ENCODE results near the gene GRK1.
A peak's percentile ranks its signal among the peaks of the same experiment; 100 is the strongest.
"Not testable (repeated sequence)": the region's sequence is repeated elsewhere in the genome, so short reads cannot be mapped to it uniquely, and the experiment has no call there.

GRK1 gene

GRCh38 chr13:113745500-113746142 lies 78.6 kb downstream of the GRK1 start:
- DNase-seq, result not testable (repeated sequence)

GRCh38 chr13:113746143-113746525 lies 79.1 kb downstream of the GRK1 start:
- no peak for DNase-seq

GRCh38 chr13:113746671-113747070 lies 79.7 kb downstream of the GRK1 start:
- DNase-seq, result no peak

DNA sequence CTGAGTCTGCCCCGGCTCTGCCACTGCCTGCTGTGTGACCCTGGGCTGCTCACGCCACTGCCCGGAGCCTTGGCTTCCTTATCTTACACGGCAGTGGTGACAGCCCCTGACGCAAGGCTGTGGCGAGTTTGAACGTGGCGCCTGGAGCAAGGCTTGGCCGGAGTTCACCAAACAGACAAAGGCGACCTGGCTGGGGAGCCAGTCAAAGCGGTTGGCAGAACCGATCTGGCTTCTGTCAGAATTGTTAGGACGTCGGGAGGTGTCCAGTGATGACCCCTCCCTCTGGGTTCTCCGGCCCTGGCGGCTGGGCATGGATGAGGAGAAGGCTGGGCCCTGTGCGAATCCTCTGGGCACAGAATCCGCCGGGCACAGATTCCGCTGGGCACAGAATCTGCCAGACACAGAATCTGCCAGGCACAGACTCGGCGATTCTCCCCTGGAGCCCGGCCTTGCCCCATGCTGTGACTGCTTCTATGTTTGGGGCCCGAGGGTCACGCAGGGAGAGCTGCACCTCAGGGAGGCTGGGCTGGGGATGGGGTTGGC lies 80.3 kb downstream of the GRK1 start:
- DNase-seq, result no peak

DNA sequence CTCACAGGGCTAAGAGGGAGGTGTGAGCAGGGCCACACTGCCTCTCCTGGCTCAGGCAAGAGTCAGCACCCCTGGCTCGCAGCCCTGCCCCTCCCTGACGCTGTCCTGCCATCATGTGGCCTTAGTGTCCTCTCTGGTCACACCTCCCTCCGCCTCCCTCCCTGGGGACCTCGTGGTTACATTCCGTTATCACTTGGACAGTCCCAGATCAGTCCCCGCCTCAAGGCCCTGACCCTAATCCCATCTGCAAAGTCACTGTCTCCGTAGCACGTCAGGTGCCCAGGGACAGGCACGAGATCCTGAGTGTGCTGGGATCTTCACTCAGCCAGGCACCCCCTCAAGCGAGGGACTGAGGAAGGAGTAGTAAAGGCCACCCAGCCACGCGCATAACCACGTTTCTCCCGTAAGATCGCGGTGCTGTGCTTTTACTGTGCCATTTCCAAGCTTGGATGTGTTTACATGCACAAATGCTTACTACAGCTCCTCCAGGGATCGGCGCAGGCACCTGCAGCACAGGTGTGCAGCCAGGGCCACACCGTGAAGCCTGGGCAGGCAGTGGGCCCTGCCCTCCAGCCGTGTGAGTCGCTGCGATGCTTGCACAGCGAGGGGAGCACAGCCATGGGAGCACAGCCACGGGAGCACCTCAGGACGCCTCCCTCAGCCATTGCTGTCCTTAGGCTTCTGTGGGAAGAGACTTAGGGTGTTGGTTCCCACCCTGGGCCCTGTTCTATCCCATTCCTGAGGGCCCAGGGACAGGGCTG lies 81.3 kb downstream of the GRK1 start:
- DNase-seq, result no peak

GRCh38 chr13:113748862-113749451 lies 81.9 kb downstream of the GRK1 start:
- DNase-seq, result no peak

DNA sequence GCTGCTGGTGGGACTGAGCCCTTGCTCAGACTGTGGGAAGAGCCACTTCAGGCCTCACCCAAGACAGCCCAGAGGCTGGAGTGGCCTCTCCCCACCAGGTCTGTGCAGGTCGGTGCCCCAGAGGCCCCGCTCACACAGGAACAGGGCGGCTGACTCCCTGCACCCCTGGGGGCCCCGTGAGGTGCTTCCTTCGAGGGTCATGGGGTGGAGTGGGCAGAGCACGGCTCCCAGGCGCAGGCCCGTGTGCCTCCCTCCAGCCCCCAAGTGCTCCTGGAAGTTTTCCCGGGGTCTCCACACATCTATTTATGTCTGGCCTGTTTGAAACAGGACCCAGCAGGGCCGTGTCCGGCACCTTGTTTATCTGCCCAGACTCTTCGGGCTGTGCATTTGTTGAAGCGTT lies 82.5 kb downstream of the GRK1 start:
- DNase-seq, result no peak

- DNase-seq, result no peak
Measured at GRCh38 chr13:113749967-113750366, 82.9 kb downstream of the GRK1 start.

GRCh38 chr13:113750554-113751399 lies 83.8 kb downstream of the GRK1 start:
- DNase-seq, result no peak

GRCh38 chr13:113751491-113751890 lies 84.5 kb downstream of the GRK1 start:
- no peak for DNase-seq

GRCh38 chr13:113752211-113752986 lies 85.4 kb downstream of the GRK1 start:
- DNase-seq, result not testable (repeated sequence)

DNA sequence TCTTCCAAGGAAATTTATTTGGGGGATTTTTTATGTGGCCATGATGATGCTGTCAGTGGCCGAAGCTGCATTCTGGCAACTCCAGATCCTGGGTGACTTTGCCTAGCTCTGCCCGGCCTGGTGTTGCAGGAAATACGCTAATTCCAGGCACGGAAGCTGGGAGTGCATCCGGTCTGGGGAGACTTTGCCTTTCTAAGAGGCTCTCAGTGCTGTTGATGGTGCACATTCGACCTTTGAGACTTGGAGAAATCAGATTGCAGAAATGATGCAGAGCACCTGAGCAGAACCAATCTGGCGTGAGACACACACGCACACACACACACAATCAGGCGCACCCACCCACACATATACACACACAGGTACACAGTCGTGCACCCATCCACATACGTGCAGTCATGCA lies 86.2 kb downstream of the GRK1 start:
- no peak for DNase-seq

- DNase-seq, result no peak
Measured at GRCh38 chr13:113754242-113754641, 87.2 kb downstream of the GRK1 start.

DNA sequence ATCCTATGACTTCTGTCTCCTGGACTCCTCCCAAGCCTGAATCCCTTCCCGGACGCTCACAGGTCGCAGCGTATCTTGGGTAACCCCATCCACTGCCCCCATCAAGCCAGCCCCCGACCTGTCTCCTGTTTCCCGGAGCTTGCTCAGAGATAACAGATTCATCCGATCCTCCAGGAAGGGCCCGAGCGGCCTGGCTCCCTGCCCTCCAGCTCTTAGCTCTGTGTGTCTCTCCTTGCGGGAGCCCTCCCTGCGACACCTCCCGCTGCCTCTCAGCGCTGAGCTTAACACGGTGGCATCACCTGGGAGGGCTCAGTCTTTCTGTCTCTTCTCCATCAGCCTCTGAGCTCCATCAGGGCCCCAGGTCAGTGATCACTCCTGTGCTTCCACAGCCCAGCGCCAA lies 87.7 kb downstream of the GRK1 start:
- no peak for DNase-seq

- DNase-seq, result no peak
Measured at GRCh38 chr13:113756441-113757097, 89.5 kb downstream of the GRK1 start.

DNA sequence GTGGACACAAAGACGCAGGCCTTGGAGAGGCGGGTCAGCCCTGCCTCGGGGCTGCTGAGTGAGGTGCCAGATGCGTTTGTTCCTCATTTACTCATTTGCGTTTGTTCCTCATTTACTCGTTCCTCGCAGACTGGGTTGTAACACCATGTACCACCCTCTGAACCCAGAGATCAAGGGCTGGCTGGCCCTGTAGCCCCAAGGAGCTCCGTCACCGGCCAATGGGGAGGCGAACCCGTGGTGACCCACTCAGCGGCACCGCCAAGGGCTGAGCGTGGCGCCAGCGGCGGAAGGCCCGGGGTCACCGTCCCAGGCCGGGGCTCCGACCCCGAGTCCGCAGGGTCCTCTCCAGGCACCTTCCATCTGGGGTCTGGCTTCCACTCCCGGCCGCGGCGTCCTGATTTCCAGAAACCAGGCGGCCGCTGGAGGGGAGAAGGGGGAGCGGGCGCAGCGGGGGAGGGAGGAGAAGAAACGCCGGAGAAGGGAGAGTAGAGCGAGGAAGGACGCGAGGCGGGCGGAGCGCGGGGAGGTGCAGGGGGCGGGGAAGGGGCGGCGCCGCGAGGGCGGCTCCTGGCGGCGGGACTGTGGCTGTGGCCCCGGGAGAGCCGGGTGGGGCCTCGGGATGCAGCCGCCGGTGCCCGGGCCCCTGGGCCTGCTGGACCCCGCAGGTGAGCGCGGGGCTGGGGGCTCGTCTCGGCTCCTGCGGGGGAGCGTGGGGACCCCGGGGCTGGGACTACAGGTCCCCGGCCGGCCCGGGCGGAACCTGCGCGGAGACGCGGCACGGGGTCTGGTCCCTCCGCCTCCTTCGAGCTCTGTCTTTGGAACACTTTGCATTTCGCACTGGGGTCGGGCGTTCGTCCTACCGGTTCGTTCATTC lies 91.9 kb downstream of the GRK1 start, which contains the start of gene TMEM255B:
TMEM255B (plus strand) TSS at position 576 of the 874 bp plus-strand sequence; CDS start at position 620, 44 bp downstream.
- DNase-seq, result peak; percentile 81

- no peak for DNase-seq
Measured at GRCh38 chr13:113759525-113760137, 92.6 kb downstream of the GRK1 start.

- DNase-seq, result no peak
Measured at GRCh38 chr13:113761136-113761535, 94.1 kb downstream of the GRK1 start.

GRCh38 chr13:113762075-113762474 lies 95.1 kb downstream of the GRK1 start:
- DNase-seq, result no peak

DNA sequence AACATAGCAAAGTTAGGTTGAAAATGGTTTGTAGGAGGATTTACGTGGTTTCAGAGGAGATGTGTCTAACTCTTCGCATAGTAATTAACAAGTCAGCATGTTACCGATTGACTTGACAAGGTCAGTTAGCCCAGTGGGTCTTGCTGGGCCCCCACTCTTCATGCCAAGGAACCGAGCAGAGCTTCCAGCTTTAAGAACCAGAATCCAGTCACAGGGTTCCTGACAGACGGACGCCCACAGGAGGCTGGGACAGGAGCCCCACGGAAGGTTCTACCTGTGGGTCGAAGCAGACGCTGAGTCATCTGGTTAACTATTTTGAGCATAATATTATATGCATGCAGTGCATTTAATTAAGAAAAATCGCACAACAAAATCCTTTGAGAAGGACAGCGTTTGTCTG lies 95.5 kb downstream of the GRK1 start:
- DNase-seq, result no peak
